HG03025 (cell line): Measurements from ENCODE around the gene ATP8B1.

ENCODE experiments used
- ATAC-seq: cut with Tn5 transposase; IDR thresholded peaks from one replicate; pipeline ENCODE4 v1.9.1; 2021; ENCODE audit warnings: mild to moderate bottlenecking, moderate library complexity; ENCODE audit not compliant: unreplicated experiment, low FRiP score

ATP8B1 gene

GRCh38 chr18:57794951-57795728, 8.0 kb downstream of the ATP8B1 start:
- ATAC-seq = no peak

DNA sequence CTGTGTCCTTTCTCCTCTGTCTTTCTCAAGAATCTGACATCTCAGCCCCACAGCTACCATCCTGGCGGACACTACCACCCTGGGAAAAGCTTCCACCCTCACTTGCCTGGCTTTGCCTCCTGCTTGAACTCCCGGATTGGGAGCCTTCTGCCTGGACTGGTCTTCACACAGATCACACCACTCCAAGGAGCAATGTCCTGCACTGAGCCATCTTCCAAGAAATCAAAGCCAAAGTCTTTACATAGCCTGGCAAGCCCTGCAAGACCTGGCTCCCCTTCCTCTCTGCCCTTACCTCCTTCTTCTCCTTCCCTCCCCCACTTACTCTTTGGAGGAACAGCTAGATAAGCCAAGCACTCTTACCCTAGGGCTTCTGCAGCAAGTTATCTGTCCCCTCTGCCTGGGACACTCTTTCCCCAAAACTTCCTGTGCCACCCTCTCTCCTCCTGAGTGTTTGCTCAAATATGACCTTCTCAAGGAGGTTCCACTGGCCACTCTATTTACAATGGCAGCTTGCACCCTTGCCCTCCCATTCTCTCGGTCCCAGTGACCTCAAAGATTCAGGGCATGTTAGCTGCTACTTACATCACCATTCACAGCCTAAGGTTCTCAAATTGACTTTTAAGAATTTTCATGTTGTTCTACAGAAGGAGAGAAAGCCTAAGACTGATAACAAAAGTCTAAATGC, 9.7 kb downstream of the ATP8B1 start:
- ATAC-seq = no peak

DNA sequence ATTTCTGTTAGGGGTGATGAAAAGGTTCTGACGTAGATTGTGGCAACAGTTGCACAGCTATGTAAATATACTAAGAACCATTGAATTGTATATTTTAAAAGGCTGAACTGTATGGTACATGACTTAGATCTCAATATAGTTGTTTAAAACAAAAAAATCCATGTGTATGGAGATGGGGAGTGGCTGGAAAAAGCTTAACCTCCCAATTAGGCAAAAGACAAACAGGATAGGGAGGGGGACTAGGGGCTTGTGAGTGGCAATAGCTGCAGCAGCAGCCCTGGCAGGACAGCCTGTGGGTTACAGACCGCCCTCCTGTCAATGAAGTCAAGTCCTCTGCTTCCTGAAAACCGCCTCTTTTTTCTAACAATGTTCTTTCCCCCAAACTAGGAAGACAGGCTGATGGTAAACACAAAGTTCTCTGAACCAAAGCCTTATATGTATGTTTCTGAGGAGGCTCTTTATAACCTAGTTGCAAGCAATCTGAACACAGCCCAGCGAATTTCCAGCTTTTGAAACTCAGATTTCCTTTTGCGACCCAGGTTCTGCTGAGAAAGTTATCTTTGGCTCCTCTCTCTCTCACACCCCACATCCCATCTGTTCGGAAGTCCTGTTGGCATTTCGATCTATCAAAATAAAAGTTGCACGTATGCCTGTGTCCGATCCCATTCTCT, 10.3 kb downstream of the ATP8B1 start:
- ATAC-seq = no peak

DNA sequence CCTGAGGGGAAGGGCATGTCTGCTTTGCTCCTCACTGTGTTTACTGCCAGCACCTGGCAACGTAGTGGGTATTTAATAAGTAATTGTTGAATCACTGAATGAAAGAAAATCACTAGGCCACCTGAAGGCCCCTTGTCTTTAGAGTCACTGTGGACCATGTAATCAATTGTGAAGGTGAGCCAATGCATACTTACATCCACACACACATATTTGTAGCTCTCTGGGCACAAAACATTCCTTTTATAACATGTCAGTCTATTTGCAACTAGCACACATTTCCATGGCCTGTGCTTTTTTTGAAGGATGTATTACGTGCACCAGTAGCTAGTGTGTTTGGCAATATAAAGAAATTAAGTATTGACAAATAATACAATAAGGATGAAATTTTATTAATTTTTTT, 11.2 kb downstream of the ATP8B1 start:
- ATAC-seq = no peak

GRCh38 chr18:57791192-57791591, 11.9 kb downstream of the ATP8B1 start:
- ATAC-seq = no peak

DNA sequence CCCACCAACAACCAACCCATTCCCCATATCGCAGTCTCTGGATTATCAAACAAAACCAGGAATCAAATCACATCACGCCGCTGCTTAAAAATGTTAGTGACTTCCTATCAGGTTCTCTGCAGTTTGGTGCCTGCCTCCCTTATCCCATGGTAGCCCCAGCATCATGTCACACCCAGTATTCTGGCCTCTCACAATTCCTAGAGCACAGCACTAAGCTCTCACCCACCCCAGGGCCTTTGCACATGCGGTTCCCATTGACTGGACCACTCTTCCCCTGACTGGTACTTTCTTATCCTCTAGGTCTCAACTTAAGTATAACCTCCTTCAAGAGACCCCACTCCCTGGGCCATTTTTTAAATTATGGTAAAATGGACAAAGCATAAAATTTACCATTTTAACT, 12.8 kb downstream of the ATP8B1 start:
- ATAC-seq = no peak

- no peak for ATAC-seq
Measured at GRCh38 chr18:57789759-57790158, 13.4 kb downstream of the ATP8B1 start.

DNA sequence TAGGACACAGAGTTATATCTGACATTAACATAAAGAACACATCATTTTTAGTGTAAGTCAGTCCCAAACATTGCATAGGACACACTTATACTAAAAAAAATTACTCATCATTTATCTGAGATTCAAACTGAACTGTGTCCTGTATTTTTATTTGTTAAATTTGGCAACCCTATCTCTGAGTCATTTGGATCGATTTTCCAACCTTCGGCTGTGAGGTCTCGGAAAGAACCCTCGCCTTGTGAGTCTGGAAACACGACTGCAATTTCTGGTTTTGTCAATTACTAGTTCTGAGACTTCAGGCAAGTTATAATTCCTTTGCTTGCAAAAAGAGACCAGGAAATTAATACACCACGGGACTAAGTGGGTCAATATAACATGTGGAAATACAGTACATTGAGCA, 14.0 kb downstream of the ATP8B1 start:
- no peak for ATAC-seq

DNA sequence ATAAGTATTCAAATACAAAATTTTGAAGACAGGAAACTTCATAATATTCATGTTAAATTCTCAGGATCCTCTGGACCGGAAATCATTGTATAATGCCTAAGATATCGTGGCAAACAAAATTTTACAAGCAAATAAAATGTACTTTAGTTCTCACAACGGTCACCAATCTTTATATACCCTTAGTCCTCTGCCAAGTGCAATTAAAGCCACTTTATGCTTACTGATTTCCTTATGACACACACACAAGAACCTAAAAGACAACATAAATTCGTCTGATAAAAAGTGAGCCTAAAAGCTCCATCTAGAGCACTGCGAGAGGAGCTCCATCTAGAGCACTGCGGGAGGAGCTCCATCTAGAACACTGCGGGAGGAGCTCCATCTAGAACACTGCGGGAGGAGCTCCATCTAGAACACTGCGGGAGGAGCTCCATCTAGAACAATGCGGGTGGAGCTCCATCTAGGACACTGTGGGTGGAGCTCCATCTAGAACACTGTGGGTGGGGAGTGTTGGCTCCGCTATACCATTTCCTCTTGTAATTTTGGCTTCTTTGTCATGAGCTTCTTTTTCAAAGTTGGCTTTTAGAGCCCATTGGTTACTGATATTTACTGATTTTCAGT, 15.9 kb downstream of the ATP8B1 start:
- no peak for ATAC-seq

DNA sequence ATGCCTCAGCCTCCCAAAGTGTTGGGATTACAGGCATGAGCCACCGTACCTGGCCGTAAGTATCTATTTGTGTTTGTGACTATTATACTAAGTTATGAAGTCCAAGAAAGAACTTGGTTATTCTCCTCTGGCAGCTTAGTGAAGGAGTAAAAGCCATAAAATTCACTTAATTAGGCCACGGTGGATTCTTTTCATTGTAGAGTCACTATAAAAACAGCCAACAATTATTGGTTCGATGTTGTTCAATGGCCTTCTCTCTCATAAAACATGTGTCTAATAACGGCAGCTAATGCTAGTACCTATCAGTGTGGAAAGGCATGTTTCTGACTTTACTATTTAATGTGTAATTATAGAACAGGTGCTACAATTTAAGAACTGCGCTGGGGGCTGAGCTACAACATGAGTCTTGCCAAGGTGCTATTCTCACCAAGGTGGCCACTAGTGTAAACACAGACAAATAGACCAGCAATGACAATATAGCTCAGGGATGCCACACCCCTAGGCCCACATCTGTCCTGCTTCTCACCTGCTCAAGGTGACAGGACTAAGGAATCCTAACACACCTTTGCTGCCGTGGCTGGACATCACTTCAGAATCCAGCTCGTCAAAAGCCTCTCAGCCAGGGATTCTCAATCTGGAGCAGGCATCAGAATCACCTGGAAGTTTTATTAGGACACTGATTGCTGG, 17.2 kb downstream of the ATP8B1 start:
- no peak for ATAC-seq

GRCh38 chr18:57784801-57785114, 18.4 kb downstream of the ATP8B1 start:
- no peak for ATAC-seq

DNA sequence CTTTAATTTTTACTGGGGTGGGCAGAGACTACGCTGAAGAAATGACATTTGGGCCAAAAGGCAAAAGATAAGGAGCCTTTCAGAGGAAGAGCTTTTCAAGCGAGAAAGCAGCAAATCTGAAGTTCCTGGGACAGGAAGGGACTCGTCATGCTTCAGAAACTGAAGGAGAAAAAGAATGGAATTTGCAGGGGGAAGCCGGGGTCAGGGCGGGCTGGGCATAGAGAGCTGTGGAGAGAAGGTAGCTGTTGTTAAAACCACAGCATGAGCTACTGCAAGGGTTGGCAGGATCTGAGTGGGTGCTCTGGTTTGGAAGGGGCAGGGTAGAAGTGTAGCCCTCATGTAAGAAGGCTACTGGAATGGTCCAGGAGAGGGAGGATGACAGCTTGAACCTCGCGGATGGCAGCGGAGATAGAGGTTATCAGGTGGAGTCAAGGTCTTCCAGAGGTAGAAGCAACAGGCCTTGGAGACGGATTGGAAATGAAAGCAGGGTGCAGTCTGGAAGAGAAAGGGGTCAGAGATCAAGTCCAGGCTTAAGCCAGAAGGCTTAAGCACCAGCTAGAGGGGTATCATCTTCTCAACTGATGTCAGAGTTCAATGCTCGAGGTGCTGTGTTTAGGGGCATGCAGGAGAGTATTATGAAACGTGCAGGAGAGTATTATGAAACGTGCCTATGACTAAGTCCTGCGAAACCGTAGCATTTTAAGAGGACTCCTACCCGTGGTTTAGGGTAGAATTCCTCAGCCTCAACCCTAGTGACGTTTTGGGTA, 18.9 kb downstream of the ATP8B1 start:
- no peak for ATAC-seq

GRCh38 chr18:57782049-57782448, 21.1 kb downstream of the ATP8B1 start:
- ATAC-seq = no peak

DNA sequence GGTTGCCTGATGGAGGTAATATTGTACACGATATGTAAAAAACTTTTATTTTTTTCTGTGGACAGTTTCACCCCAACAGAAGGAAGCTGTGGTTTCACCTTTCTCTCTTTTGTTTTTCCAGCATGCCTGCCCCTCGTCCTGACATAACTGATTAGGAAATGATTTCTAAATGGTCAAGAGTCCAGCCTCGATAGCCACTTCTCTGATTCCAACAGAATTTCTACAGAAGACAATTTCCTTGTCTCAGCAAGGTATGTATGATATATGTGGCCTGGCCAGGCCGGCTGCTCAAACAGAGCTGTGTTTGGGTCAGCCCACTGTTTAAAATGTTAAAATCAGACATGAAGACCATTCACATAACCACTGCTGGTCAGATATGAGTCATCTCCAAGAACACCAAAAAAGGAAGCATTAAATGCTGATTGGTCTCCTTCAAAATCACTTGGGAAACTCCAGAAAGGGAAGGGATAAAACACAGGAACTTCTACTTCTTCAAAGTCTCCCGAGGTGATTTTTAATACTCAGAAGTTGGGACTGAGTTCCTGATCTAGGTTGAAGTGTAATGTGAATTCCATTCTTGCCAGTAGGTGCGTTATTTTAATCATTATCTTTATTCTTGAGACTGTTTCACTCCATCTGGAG, 22.3 kb downstream of the ATP8B1 start:
- ATAC-seq = no peak

DNA sequence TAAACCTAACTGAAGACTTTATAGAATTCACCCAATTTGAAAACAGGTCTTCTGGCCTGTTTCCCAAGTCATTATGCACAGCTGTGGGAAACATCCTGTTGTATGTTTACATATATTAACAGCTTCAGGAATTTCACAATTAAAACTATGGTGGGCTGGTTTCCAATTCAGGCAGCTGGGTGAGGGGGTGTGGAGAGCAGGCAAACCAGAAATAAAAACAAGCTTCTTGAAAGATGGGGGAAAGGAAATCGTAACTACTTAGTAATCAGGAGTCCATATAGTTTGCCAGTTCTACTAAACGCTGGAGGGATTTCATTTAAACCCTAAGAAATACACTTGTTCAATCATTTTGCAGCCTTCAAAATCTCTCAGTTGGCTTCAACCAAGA, 22.8 kb downstream of the ATP8B1 start:
- ATAC-seq = no peak

DNA sequence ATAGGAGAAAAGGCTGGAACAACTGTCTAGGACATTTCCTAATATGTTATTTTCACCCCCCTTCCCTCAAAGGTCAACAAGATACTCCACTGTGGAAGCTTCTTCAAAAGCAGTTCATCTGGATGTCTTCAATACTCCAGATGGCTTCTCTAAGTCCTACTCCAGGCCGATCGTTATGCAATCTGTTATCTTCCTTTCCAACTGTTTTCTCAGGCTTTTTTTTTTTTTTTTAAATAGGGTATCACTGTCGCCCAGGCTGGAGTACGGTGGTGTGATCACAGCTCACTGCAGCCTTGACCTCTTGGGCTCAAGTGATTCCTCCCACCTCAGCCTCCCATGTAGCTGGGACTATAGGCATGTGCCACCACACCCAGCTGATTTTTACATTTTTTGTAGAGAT, 26.3 kb downstream of the ATP8B1 start:
- no peak for ATAC-seq

GRCh38 chr18:57776354-57776753, 26.8 kb downstream of the ATP8B1 start:
- ATAC-seq = no peak

DNA sequence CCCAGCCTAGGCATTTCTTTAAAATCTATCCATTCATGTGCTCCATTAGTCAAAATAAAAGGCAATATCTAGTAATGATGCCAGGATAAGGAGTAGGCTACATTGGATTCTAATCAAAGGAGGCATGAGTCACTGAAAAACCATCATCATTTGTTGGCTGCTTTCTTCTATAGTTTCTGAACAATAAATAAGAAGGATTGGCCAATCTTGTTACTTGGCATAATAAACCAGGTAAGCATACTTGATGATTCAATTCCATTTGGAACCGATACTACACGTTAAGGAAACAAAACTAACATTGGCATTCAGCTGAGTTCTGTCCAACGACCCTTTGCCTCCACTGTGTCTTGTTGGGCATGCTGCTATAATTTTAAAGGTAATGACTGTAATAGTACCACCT, 27.2 kb downstream of the ATP8B1 start:
- no peak for ATAC-seq

DNA sequence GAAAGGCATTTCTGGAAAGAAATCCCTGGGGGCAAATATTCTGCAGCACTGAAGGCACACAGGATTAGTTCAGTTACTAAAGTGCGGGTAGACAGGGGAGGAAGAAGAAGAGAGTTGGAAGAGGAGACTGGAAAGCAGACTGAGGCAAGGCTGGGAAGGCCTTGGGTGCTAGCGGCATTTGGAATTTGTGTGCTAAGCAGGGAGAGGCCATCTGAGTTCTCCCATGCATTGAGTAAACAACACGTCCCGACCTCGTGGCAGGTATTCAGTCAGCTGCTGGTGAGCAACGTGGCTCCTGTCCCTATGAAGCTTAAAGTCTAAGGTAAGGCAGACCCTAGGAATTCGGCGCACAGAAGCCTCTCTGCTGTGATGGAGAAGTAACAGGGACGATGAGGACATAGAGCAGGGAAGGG, 30.7 kb downstream of the ATP8B1 start:
- no peak for ATAC-seq

DNA sequence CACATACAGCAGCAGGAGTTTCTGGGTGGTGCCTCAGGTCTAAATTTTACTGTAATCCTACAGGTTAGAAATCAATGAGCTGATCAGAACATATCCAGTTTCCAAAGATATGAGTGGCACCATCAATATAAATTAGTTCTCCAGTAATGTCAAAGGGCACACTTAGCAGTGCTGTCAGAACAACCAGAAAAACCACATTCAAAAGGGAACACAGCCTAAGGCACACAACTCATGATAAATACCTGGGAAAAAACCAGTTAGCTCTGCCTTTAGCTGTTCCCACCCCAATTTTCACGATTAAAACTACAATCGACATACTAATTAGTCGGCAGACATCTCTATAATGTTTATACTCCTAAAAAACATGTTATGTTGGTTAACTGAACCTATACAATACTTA, 31.5 kb downstream of the ATP8B1 start:
- ATAC-seq = no peak
